HG02970 (cell line): ENCODE data around the gene INHBB.

Source experiments
- ATAC-seq: cut with Tn5 transposase; IDR thresholded peaks from one replicate; pipeline ENCODE4 v1.9.1; 2021; ENCODE audit warnings: mild to moderate bottlenecking, moderate library complexity, moderate number of reproducible peaks; ENCODE audit not compliant: unreplicated experiment, low FRiP score

Gene INHBB

GRCh38 chr2:120353931-120354330, 8.0 kb downstream of the INHBB start:
- ATAC-seq, result no peak

GRCh38 chr2:120354467-120354866, 8.5 kb downstream of the INHBB start:
- ATAC-seq, result no peak

GRCh38 chr2:120354935-120355779, 9.2 kb downstream of the INHBB start:
- ATAC-seq, result no peak

GRCh38 chr2:120355780-120356266, 9.9 kb downstream of the INHBB start:
- ATAC-seq, result no peak

GRCh38 chr2:120357768-120358167, 11.8 kb downstream of the INHBB start:
- ATAC-seq, result no peak

- ATAC-seq, result no peak
Measured at GRCh38 chr2:120358734-120359465, 13.0 kb downstream of the INHBB start.

GRCh38 chr2:120360307-120360855, 14.4 kb downstream of the INHBB start:
- ATAC-seq, result no peak

GRCh38 chr2:120362926-120363325, 17.0 kb downstream of the INHBB start:
- ATAC-seq, result no peak

- no peak for ATAC-seq
Measured at GRCh38 chr2:120365236-120365793, 19.4 kb downstream of the INHBB start.

GRCh38 chr2:120366698-120367097, 20.8 kb downstream of the INHBB start:
- no peak for ATAC-seq

GRCh38 chr2:120367221-120367620, 21.3 kb downstream of the INHBB start:
- ATAC-seq, result no peak

GRCh38 chr2:120367649-120368048, 21.7 kb downstream of the INHBB start:
- no peak for ATAC-seq

GRCh38 chr2:120368086-120368485, 22.1 kb downstream of the INHBB start:
- ATAC-seq, result no peak

- no peak for ATAC-seq
Measured at GRCh38 chr2:120369250-120369649, 23.3 kb downstream of the INHBB start.

- no peak for ATAC-seq
Measured at GRCh38 chr2:120371969-120372625, 26.2 kb downstream of the INHBB start.

- ATAC-seq, result no peak
Measured at GRCh38 chr2:120372816-120373215, 26.9 kb downstream of the INHBB start.

- ATAC-seq, result no peak
Measured at GRCh38 chr2:120373424-120373823, 27.5 kb downstream of the INHBB start.

GRCh38 chr2:120374821-120375220, 28.9 kb downstream of the INHBB start:
- ATAC-seq, result no peak

GRCh38 chr2:120375251-120376020, 29.5 kb downstream of the INHBB start:
- ATAC-seq, result no peak

- no peak for ATAC-seq
Measured at GRCh38 chr2:120376101-120376500, 30.2 kb downstream of the INHBB start.
